SK-N-SH (cell line): Measurements from ENCODE around the gene CYP27B1. TPM values are rescaled to one million over a fixed set of nuclear protein-coding genes. Genes with fewer than 3 reads are reported as not detected.
"Not testable (repeated sequence)": the region's sequence is repeated elsewhere in the genome, so short reads cannot be mapped to it uniquely, and the experiment has no call there.

Experiments
- CTCF ChIA-PET: fragments of 300-600, 350-600 bp; formaldehyde crosslinking; extraction: SDS; loops from one replicate; lab custom pipeline; 2021; lab: Yijun Ruan, JAX
- POLR2A ChIA-PET: fragments of 350-600 bp; sonication (Branson Sonifier 250); formaldehyde crosslinking; extraction: SDS; loops from one replicate; lab custom pipeline; 2020; ENCODE audit warnings: antibody characterized with exemption, inconsistent platforms; lab: Yijun Ruan, JAX
- DNase-seq: peaks from one replicate; pipeline ENCODE4 v3.0.0; 2012
- H2AFZ ChIP-seq: fragments of 200-600 bp; sonication (generic); 2 replicates; pipeline ENCODE4 v1.8.1; 2016; ENCODE audit warnings: antibody characterized with exemption, mild to moderate bottlenecking, low read depth
- H3F3A ChIP-seq: fragments of 200-600 bp; sonication (generic); replicated peaks from 2 replicates; pipeline ENCODE3; 2016; ENCODE audit warnings: antibody characterized with exemption, mild to moderate bottlenecking; ENCODE audit not compliant: insufficient read depth
- H3K27ac ChIP-seq, 2 experiments: fragments of 200-500 bp in 1 of 2; fragments of 200-600 bp in 1 of 2; sonication (Bioruptor generic) in 1 of 2; sonication (generic), shearing (Covaris generic) in 1 of 2; 2 replicates each; pipeline versions ENCODE4 v1.5.1 to v1.6.1; 2014 to 2016; ENCODE audit warnings: low read depth in 2 of 2, inconsistent platforms in 1 of 2, low read length in 1 of 2, mild to moderate bottlenecking in 1 of 2, mixed read lengths in 1 of 2
- H3K27me3 ChIP-seq: fragments of 200-600 bp; sonication (generic), shearing (Covaris generic); 2 replicates; pipeline ENCODE4 v1.6.1; 2016; ENCODE audit warnings: mixed run types; ENCODE audit not compliant: insufficient read depth
- H3K36me3 ChIP-seq, 2 experiments: fragments of 200-500 bp in 1 of 2; fragments of 200-600 bp in 1 of 2; sonication (Bioruptor generic) in 1 of 2; sonication (generic) in 1 of 2; replicated peaks in 1 of 2; 2 replicates each; pipeline versions ENCODE3 to v1.5.1; 2014 to 2016; ENCODE audit warnings: low read length in 1 of 2, mild to moderate bottlenecking in 1 of 2; ENCODE audit not compliant: insufficient read depth in 2 of 2, control insufficient read depth in 1 of 2
- H3K4me1 ChIP-seq, 2 experiments: fragments of 200-500 bp in 1 of 2; fragments of 200-600 bp in 1 of 2; sonication (Bioruptor generic) in 1 of 2; sonication (generic), shearing (Covaris generic) in 1 of 2; 2 replicates each; pipeline versions ENCODE4 v1.5.1 to v1.6.1; 2014 to 2016; ENCODE audit warnings: low read depth in 1 of 2, low read length in 1 of 2, mixed run types in 1 of 2; ENCODE audit not compliant: insufficient read depth in 2 of 2, control insufficient read depth in 1 of 2
- H3K4me2 ChIP-seq: fragments of 200-600 bp; sonication (generic), shearing (Covaris generic); 2 replicates; pipeline ENCODE4 v1.6.1; 2017; ENCODE audit warnings: mixed run types
- H3K4me3 ChIP-seq, 2 experiments: fragments of 200-500 bp in 1 of 2; fragments of 200-600 bp in 1 of 2; sonication (Bioruptor generic) in 1 of 2; sonication (generic), shearing (Covaris generic) in 1 of 2; 2 replicates each; pipeline versions ENCODE4 v1.5.1 to v1.8.1; 2014 to 2016; ENCODE audit warnings: low read depth in 2 of 2, inconsistent platforms in 1 of 2, low read length in 1 of 2, mild to moderate bottlenecking in 1 of 2, mixed read lengths in 1 of 2, moderate library complexity in 1 of 2
- H3K79me2 ChIP-seq: fragments of 200-600 bp; sonication (generic); 2 replicates; pipeline ENCODE4 v1.8.1; 2017; ENCODE audit warnings: mild to moderate bottlenecking; ENCODE audit not compliant: insufficient read depth
- H3K9ac ChIP-seq: fragments of 200-600 bp; sonication (generic); 2 replicates; pipeline ENCODE4 v1.6.1; 2017; ENCODE audit warnings: mixed run types
- H3K9me2 ChIP-seq: fragments of 200-600 bp; sonication (generic); 2 replicates; pipeline ENCODE4 v1.6.1; 2017; ENCODE audit warnings: mixed run types
- H3K9me3 ChIP-seq: fragments of 200-600 bp; sonication (generic); 2 replicates; pipeline ENCODE4 v1.6.1; 2017; ENCODE audit warnings: mixed run types, mild to moderate bottlenecking, moderate library complexity
- H4K20me1 ChIP-seq: fragments of 200-600 bp; sonication (generic); 2 replicates; pipeline ENCODE4 v1.6.1; 2017; ENCODE audit warnings: mild to moderate bottlenecking, mixed run types; ENCODE audit not compliant: insufficient read depth
- EP300 ChIP-seq, 2 experiments: IDR thresholded peaks; 2 replicates each; pipeline versions ENCODE4 v1.4.0 to v1.6.1; 2012; ENCODE audit warnings: borderline replicate concordance in 1 of 2, low read depth in 1 of 2, low read length in 1 of 2
- JUND ChIP-seq: IDR thresholded peaks from 2 replicates; pipeline ENCODE4 v1.4.0; 2012
- WGBS: methylation state at CpG from one replicate; pipeline ENCODE4 v1.1.6; 2017; ENCODE audit warnings: low lambda C conversion rate; 5-methylcytosine and 5-hydroxymethylcytosine counted together
- polyA plus RNA-seq, 3 experiments: library from polyadenylated mRNA; depleted of rRNA; stranded (reverse); fragments of >200 nt; gene quantifications; 2 replicates each; pipeline ENCODE4 v1.2.3, GENCODE V29; 2012
- TF ChIP-seq, protein P1 (sequence below): IDR thresholded peaks from 2 replicates; pipeline ENCODE4 v1.4.0; 2012; ENCODE audit warnings: low read depth

CYP27B1 gene
- polyA plus RNA-seq, 1 of the 3 experiments (the other 2 are of a cell fraction) = 1.7 TPM

DNA sequence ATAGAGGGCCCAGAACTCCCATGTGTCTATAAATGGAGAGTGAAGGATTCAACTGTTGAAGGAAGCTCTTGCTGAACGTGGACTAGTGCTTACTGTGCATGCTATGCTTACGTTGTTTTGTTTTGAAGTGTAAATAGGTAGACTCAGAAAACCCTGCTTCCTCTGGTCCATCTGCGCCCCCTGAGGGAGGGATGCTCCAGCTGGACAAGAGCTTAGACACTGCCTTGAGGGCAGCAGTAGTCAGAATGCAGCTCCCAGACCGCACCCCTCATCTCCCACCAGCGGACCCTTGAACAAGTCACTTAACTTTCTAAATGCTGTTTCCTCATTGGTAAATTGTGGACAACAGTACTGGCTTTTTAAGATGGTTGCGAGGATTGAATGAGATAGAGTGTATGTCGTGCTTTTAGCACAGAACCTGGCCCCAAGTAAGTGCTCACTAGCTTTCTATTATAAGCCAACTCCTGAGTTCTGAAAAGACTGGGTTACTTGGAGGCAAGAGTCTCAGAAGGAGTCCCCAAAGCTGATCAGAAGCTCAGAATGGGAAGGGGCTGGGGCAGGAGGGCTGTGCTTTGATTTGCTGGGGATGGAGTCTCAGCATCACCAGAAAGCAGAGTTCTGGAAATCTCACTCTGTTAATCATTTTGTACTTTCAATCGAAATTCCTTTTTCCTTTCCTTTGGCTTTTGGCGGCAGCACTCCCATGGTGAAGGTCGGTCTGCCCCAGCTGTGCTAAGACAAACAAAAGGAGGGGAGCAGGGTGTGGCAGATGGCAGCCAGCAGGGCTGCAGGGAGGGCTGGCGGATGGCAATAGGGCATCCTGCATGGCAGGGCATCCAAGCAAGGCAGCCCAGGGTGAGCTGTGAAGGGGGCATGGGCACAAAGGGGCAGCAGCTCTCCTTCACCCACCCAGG is 43.9 kb downstream of the CYP27B1 start:
- Histone ChIP-seq H3K4me3 (no peak overlapping the region), H3F3A (peaks cover 12% of the 10 kb centered on the region), H4K20me1 (no peaks in the 10 kb centered on the region), H3K36me3 (peaks cover 3 to 34% of the 10 kb centered on the region in 2 experiments), H3K4me2 (no peak overlapping the region), H3K9me3 (no peaks in the 10 kb centered on the region), H3K4me1 (peaks cover 0 to 8% of the 10 kb centered on the region in 2 experiments; a peak in 1 of 4 replicates), H3K9ac (no peak overlapping the region), H3K79me2 (no peaks in the 10 kb centered on the region), H3K27me3 (no peaks in the 10 kb centered on the region)
- POLR2A ChIA-PET = no interaction called here
- TF ChIP-seq JUND = no peak
- TF ChIP-seq EP300 (IDR thresholded peaks at IDR 0.05; ENCODE audit: borderline replicate concordance in 1 of 2, low read depth in 1 of 2, low read length in 1 of 2) = no peak
- TF ChIP-seq, all 33 proteins: peak for 0
- H2AFZ ChIP-seq = no peak overlapping the region
- WGBS = 69% methylated on average over 10 of the region's 11 CpGs
- CTCF ChIA-PET = interaction anchor here (1.2 to 9.4 kb wide), 5 partner anchors 11 to 140 kb away, joined by 4 to 133 read pairs (median 5); partner anchors contain the start of genes AGAP2 and B4GALNT1
- no peak for DNase-seq
- H3K9me2 ChIP-seq = no peaks in the 10 kb centered on the region
- no peak overlapping the region for H3K27ac ChIP-seq

DNA sequence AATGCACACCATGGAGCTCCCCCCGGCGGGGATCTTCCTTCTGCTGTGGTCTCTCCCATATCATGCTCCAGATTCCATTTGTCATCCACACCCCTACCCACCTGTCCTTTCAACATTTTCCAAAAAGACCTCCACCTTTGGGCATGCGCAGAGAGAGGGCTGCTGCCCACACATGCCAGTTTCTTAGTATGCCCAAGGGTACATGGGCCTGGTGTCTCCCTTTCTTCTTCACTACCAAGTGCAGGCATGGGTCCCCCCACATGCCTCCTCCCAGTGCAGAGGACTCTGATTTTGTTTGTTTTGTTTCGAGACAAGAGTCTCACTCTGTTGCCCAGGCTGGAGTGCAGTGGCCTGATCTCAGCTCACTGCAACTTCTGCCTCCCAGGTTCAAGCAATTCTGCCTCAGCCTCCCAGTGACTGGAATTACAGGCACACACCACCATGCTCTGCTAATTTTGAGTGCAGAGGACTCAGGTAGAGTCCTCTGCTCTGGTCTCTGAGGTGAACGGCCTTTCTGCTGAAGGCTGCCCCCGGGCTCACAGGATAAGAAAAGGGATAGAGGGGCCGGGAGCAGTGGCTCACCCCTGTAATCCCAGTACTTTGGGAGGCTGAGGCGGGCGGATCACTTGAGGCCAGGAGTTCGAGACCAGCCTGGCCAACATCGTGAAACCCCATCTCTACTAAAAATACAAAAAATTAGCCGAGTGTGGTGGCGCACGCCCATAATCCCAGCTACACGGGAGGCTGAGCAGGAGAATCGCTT is 44.9 kb downstream of the CYP27B1 start:
- 96% methylated on average over 16 of the region's 16 CpGs for WGBS
- DNase-seq, H3K4me2 ChIP-seq, H3K9me3 ChIP-seq, H3K4me3 ChIP-seq, H3K27me3 ChIP-seq, H3K9ac ChIP-seq, H3K9me2 ChIP-seq, H3F3A ChIP-seq, H4K20me1 ChIP-seq, H3K27ac ChIP-seq, H2AFZ ChIP-seq, H3K4me1 ChIP-seq, H3K79me2 ChIP-seq, POLR2A ChIA-PET: not testable (repeated sequence)
- CTCF ChIA-PET = interaction anchor here (0.7 to 9.4 kb wide), 5 partner anchors 10 to 100 kb away, joined by 3 to 133 read pairs (median 4); partner anchors contain the start of genes AGAP2, B4GALNT1 and OS9
- peaks cover 0 to 34% of the 10 kb centered on the region in 2 experiments for H3K36me3 ChIP-seq

DNA sequence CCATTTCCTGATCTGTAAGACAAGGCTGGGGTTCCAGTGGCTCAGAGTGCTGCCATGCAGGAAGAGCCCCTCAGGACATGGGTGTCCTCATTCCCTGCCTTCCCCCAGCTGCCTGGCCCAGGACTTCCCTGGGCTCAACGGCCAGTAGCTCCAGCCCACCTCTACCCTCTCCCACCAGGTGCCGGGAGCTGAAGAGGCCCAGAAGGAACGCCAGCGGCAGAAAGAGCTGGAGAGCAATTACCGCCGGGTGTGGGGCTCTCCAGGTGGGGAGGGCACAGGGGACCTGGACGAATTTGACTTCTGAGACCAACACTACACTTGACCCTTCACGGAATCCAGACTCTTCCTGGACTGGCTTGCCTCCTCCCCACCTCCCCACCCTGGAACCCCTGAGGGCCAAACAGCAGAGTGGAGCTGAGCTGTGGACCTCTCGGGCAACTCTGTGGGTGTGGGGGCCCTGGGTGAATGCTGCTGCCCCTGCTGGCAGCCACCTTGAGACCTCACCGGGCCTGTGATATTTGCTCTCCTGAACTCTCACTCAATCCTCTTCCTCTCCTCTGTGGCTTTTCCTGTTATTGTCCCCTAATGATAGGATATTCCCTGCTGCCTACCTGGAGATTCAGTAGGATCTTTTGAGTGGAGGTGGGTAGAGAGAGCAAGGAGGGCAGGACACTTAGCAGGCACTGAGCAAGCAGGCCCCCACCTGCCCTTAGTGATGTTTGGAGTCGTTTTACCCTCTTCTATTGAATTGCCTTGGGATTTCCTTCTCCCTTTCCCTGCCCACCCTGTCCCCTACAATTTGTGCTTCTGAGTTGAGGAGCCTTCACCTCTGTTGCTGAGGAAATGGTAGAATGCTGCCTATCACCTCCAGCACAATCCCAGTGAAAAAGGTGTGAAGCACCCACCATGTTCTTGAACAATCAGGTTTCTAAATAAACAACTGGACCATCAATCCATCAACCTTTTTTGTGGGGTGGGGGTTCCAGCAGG is 46.0 kb downstream of the CYP27B1 start:
- Histone ChIP-seq H3K79me2 (no peaks in the 10 kb centered on the region), H3K27ac (no peak overlapping the region), H3F3A (peaks cover 7% of the 10 kb centered on the region), H3K9ac (no peak overlapping the region), H4K20me1 (no peaks in the 10 kb centered on the region), H3K9me3 (no peaks in the 10 kb centered on the region), H3K4me3 (no peak overlapping the region), H3K27me3 (no peaks in the 10 kb centered on the region), H3K9me2 (no peaks in the 10 kb centered on the region), H3K4me1 (peaks cover 0 to 3% of the 10 kb centered on the region in 2 experiments; a peak in 1 of 4 replicates), H3K36me3 (peaks cover under 1 to 43% of the 10 kb centered on the region in 2 experiments), H2AFZ (no peak overlapping the region), H3K4me2 (no peak overlapping the region)
- 86% methylated on average over 10 of the region's 11 CpGs for WGBS
- DNase-seq = no peak
- POLR2A ChIA-PET = interaction anchor here (1.2 kb wide), 1 partner anchor 11 kb away, joined by 3 read pairs; no protein-coding TSS in a partner anchor
- CTCF ChIA-PET = interaction anchor here (0.7 to 9.4 kb wide), 3 partner anchors 15 to 88 kb away, joined by 3 to 133 read pairs (median 4); partner anchors contain the start of genes AGAP2, B4GALNT1 and OS9
- TF ChIP-seq, protein P1, sequence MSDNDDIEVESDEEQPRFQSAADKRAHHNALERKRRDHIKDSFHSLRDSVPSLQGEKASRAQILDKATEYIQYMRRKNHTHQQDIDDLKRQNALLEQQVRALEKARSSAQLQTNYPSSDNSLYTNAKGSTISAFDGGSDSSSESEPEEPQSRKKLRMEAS = no peak
